Stomach (tissue), 4 donors: ENCODE results near the gene DEDD.

Experiments used
- CTCF ChIP-seq, 7 experiments: fragments of 450-650 bp in 4 of 7; fragments of 200-600 bp in 3 of 7; sonication (generic) in 3 of 7; IDR thresholded peaks; one replicate each; pipeline ENCODE4 v1.5.1; 2016 to 2019; ENCODE audit warnings: antibody characterized with exemption in 7 of 7, control low read depth in 2 of 7, mild to moderate bottlenecking in 1 of 7
- EP300 ChIP-seq: sonication (generic); formaldehyde crosslinking; IDR thresholded peaks from one replicate; pipeline ENCODE4 v1.6.1; 2017; ENCODE audit warnings: antibody characterized with exemption
- POLR2A ChIP-seq, 4 donors: fragments of 450-650 bp; IDR thresholded peaks; one replicate each; pipeline ENCODE4 v1.6.1; 2016; ENCODE audit warnings: antibody characterized with exemption in 4 of 4, control low read depth in 2 of 4, mild to moderate bottlenecking in 1 of 4, moderate library complexity in 1 of 4
- POLR2AphosphoS5 ChIP-seq, 3 donors: sonication (generic); formaldehyde crosslinking; IDR thresholded peaks; one replicate each; pipeline ENCODE4 v1.6.1; 2016; ENCODE audit warnings: antibody characterized with exemption in 3 of 3

GRCh38 chr1:161160671-161161145 lies 28.2 kb upstream of the DEDD start:
- TF ChIP-seq POLR2A (IDR thresholded peaks at IDR 0.05) (no peak), CTCF (IDR thresholded peaks at IDR 0.05) (no peak), EP300 (no peak), POLR2AphosphoS5 (IDR thresholded peaks at IDR 0.05) (no peak)
